ENCODE data around the gene BTBD8. TPM values are rescaled to one million over a fixed set of nuclear protein-coding genes. Genes with fewer than 3 reads are reported as not detected.

BTBD8 gene
- total RNA-seq, 8 experiments from 2014 or later: 2.4 to 56.1 (median 13.4) TPM

DNA sequence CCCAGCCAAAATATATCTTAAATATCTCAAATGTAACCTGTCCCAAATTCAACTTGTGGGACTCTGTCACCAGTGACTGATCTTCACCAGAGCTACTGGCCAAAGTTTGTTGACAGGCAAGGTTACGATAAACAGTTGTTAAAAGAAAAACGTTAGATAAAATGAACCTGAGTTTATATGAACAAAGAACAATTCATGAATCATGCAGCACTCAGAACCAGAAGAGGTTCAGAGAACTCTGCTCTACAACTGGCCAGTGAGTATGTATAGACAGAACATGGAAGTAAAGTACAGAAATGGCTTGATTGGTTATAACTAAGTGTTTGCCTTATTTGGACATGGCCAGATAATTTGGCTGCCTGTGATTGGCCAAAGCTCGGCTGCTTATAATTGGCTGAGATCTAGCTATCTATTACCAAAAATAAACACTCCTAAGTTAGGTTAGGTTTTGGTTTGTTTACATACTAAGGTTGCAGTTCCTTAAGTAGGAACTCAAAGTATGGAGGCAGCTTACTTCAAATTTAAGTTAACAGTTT is 25.5 kb downstream of the BTBD8 start:
- no peaks in the 10 kb centered on the region for H3K4me1 ChIP-seq (replicated peaks in 1 of 2)
- 83 to 100% (median 96%) methylated on average over 1 to 3 of the region's 3 CpGs; no CpG with 5 or more reads in 2 of the 10 experiments for WGBS, 10 experiments
- in situ Hi-C loops (cut with MboI; ENCODE audit: low pct_unique_long_range_greater_than_20kb in 2 of 9, low sequenced_read_pairs in 9 of 9, unreplicated experiment in 9 of 9): no loop called here
- no peak overlapping the region for H3K4me3 ChIP-seq
- no peak for ATAC-seq (replicated peaks in 6 of 8)
- no peak overlapping the region for H3K27ac ChIP-seq

DNA sequence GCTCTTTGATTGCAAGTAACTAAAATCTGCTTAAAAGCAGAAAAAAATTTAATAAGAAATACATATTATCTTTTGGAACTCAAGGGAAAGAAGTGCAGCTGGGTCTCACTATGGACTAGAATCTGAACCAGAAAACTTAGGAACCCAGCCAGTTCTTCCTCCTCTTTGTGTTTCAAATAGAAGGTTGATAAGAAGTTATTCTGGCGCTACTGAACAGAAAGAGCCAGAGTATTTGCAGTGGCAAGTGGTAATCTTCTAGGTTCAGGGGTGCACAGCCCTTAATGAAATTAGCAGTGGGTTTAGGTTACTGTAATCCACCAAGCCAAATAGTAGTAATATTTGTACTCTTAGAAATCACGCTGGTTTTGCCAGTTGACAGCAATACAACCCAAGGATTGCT is 28.5 kb downstream of the BTBD8 start:
- 80 to 100% (median 98%) methylated on average over 1 to 2 of the region's 2 CpGs for WGBS, 10 experiments
- ATAC-seq (replicated peaks in 6 of 8): no peak
- Histone ChIP-seq H3K27ac (no peak overlapping the region), H3K4me1 (replicated peaks in 1 of 2) (no peaks in the 10 kb centered on the region), H3K4me3 (no peak overlapping the region)
- in situ Hi-C loops (cut with MboI; ENCODE audit: low pct_unique_long_range_greater_than_20kb in 2 of 9, low sequenced_read_pairs in 9 of 9, unreplicated experiment in 9 of 9): no loop called here

DNA sequence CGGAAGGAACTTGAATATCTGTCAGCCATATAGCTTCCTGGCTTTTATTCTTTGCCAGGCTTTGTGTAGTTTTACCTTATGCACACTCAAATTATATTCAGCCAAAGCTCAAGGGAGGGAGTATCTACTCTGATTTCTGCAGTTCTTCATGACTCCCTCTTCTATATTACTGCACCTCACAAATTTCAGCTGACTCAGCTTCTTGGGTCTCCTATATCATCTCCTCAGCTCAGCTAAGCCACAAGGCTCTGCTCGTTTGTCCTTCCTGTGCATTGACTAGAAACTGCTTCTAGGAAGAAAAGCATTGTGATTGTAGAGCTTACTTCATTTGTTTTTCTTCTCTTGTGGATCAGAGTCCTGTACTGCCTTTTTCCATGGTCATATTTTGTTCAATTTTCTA is 37.4 kb downstream of the BTBD8 start:
- Histone ChIP-seq H3K4me1 (replicated peaks in 1 of 2) (no peaks in the 10 kb centered on the region), H3K4me3 (no peak overlapping the region), H3K27ac (no peak overlapping the region)
- in situ Hi-C loops (cut with MboI; ENCODE audit: low pct_unique_long_range_greater_than_20kb in 2 of 9, low sequenced_read_pairs in 9 of 9, unreplicated experiment in 9 of 9): no loop called here
- ATAC-seq (replicated peaks in 6 of 8): no peak
- WGBS, 10 experiments: 17 to 100% (median 55%) methylated on average over 1 to 2 of the region's 2 CpGs

DNA sequence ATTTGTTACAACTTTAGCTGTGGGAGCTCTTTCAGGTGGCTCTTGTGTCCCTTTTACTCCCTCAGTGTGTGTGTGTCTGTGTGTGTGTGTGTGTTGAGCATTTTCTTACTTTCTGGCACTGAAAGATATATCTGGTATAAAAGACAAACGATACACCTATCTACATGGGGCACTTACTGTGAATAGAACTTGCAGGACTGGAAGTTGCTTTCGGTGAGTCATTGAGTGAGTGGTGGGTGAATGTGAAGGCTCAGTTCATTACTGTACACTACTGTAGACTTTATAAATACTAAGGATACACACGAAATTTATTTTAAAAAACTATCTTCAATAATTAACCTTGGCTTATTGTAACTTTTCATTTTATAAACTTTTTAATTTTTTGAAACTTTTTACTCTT is 38.7 kb downstream of the BTBD8 start:
- no peak overlapping the region for H3K27ac ChIP-seq
- ATAC-seq (replicated peaks in 6 of 8): no peak
- H3K4me1 ChIP-seq (replicated peaks in 1 of 2): no peaks in the 10 kb centered on the region
- in situ Hi-C loops (cut with MboI; ENCODE audit: low pct_unique_long_range_greater_than_20kb in 2 of 9, low sequenced_read_pairs in 9 of 9, unreplicated experiment in 9 of 9): no loop called here
- H3K4me3 ChIP-seq: no peak overlapping the region
- 25 to 87% (median 52%) methylated on average over 2 to 3 of the region's 3 CpGs; no CpG with 5 or more reads in 1 of the 10 experiments for WGBS, 10 experiments

DNA sequence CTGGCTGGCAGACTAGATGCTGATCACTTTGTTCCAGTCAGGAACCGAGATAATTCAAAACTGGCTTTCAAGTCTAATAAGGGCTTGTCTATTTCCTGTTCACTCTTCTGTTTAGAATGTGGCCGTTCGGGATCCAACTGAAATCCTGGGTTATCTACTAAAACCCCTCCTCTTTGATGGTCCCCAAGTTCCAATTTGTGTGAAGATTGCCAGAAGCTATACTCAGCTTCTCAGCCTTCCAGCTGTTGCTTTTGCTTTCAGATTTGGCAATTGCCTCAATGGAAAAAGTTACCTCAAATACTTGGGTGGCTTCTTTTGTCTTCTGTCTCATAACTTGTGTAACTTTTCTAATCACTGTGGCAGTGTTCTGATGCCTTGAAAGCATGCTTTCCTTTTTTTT is 43.7 kb downstream of the BTBD8 start:
- Histone ChIP-seq H3K4me1 (replicated peaks in 1 of 2) (no peaks in the 10 kb centered on the region), H3K27ac (no peak overlapping the region), H3K4me3 (no peak overlapping the region)
- no peak for ATAC-seq (replicated peaks in 6 of 8)
- in situ Hi-C loops (cut with MboI; ENCODE audit: low pct_unique_long_range_greater_than_20kb in 2 of 9, low sequenced_read_pairs in 9 of 9, unreplicated experiment in 9 of 9): no loop called here
- 0 to 100% (median 89%) methylated on average over 2 to 3 of the region's 3 CpGs; no CpG with 5 or more reads in 2 of the 10 experiments for WGBS, 10 experiments

DNA sequence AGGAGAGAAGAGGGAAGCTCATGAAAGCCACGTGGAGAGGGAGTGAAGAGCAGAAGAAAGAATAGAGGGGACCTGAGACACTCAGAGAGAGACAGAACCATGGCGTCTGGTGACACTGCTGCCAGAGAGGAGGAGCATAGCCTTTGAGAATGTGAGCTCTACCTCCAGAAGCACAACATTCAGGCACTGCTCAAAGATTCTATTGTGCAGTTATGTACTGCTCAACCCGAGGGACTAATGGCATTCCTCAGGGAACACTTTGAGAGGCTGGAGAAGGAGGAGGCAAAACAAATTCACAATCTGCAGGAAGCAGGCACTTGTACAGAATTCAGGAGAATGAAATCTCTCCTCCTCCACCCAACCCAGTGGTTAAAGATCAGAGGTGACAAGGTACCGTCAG is 45.1 kb downstream of the BTBD8 start:
- no peak overlapping the region for H3K27ac ChIP-seq
- WGBS, 10 experiments: 0 to 71% (median 53%) methylated on average over 1 to 4 of the region's 4 CpGs; no CpG with 5 or more reads in 1 of the 10 experiments
- ATAC-seq (replicated peaks in 6 of 8): peak in 2 of 8 experiments; percentile 24 to 36
- H3K4me1 ChIP-seq (replicated peaks in 1 of 2): no peaks in the 10 kb centered on the region
- in situ Hi-C loops (cut with MboI; ENCODE audit: low pct_unique_long_range_greater_than_20kb in 2 of 9, low sequenced_read_pairs in 9 of 9, unreplicated experiment in 9 of 9): no loop called here
- H3K4me3 ChIP-seq: no peak overlapping the region

DNA sequence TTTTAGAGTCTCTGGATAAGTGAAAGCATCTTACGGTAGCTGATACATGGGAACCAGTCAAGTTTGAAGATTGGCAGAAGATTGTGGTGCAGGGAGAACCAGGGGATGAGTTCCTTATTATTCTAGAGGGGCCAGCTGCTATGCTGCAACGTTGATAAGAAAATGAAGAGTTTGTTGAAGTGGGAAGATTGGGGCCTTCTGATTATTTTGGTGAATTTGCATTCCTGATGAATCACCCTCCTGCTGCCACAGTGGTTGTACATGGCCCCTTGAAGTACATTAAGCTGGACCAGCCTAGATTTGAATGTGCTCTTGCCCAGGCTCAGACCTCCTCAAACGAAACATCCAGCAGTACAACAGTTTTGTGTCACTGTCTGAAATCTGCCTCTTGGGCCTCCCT is 45.9 kb downstream of the BTBD8 start:
- in situ Hi-C loops (cut with MboI; ENCODE audit: low pct_unique_long_range_greater_than_20kb in 2 of 9, low sequenced_read_pairs in 9 of 9, unreplicated experiment in 9 of 9): no loop called here
- no peak overlapping the region for H3K27ac ChIP-seq
- H3K4me3 ChIP-seq: no peak overlapping the region
- 0 to 100% (median 80%) methylated on average over 1 to 3 of the region's 3 CpGs; no CpG with 5 or more reads in 1 of the 10 experiments for WGBS, 10 experiments
- no peaks in the 10 kb centered on the region for H3K4me1 ChIP-seq (replicated peaks in 1 of 2)
- no peak for ATAC-seq (replicated peaks in 6 of 8)

DNA sequence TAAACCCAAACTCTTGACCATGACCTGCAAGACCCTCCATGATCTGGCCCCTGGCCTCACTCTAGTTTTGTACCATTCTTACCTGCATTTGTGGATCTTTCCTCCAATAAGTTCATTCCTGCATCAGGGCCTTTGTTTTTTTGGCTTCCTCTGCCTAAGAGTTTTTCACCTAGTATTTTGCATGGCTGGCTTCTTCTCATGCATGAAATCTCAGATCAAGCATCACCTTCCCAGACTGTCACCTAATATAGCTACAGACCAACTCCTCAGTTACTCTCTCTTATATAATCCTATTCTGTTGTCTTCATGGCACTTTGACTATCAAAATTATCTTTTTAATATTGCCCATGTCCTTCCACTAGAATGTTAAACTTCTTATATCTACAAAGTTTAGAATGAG is 54.2 kb downstream of the BTBD8 start:
- Histone ChIP-seq H3K4me3 (no peak overlapping the region), H3K4me1 (replicated peaks in 1 of 2) (no peaks in the 10 kb centered on the region), H3K27ac (no peak overlapping the region)
- no peak for ATAC-seq (replicated peaks in 6 of 8)
- in situ Hi-C loops (cut with MboI; ENCODE audit: low pct_unique_long_range_greater_than_20kb in 2 of 9, low sequenced_read_pairs in 9 of 9, unreplicated experiment in 9 of 9): no loop called here

DNA sequence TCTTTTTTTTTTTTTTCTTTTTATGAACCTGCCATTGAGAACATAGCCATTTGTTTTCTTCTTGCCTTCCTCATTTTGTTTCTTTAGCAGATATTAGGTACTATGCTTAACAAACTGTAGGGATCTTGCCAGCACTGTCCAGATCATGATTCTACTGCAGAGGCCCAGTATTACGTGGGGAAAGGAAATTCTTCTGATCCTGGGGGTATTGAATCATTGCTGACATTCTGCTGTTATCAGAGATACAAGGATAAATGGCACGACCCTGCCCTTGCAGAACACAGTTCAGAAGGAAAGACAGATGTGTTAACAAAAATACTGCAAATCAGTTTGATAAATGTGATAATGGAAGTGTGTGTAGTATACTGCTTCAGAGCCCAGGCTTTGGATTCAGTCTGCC is 56.2 kb downstream of the BTBD8 start:
- in situ Hi-C loops (cut with MboI; ENCODE audit: low pct_unique_long_range_greater_than_20kb in 2 of 9, low sequenced_read_pairs in 9 of 9, unreplicated experiment in 9 of 9): no loop called here
- H3K4me1 ChIP-seq (replicated peaks in 1 of 2): no peaks in the 10 kb centered on the region
- 17 to 94% (median 50%) methylated on average over 1 to 2 of the region's 2 CpGs; no CpG with 5 or more reads in 1 of the 10 experiments for WGBS, 10 experiments
- H3K27ac ChIP-seq: no peak overlapping the region
- no peak overlapping the region for H3K4me3 ChIP-seq
- no peak for ATAC-seq (replicated peaks in 6 of 8)

DNA sequence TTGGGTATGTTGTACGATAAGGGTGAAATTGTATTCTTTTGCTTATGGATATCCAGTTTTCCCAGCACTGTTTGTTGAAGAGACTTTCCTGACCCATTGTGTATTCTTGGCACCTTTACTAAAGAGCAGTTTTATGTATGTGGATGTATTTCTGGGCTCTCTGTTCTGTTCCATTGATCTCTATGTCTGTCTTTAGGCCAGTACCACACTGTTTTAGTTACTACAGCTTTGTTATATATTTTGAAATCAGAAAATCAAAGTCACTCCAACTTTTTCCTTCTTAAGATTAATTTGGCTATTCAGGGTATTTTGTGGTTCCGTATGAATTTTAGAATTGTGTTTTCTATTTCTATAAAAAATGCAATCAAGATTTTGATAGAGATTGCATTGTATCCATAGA is 74.8 kb downstream of the BTBD8 start:
- Histone ChIP-seq H3K27ac (no peak overlapping the region), H3K4me3 (no peak overlapping the region), H3K4me1 (replicated peaks in 1 of 2) (no peaks in the 10 kb centered on the region)
- ATAC-seq (replicated peaks in 6 of 8): no peak
- in situ Hi-C loops (cut with MboI; ENCODE audit: low pct_unique_long_range_greater_than_20kb in 2 of 9, low sequenced_read_pairs in 9 of 9, unreplicated experiment in 9 of 9): no loop called here
- WGBS, 10 experiments: 38 to 100% (median 78%) methylated on average over 1 to 2 of the region's 2 CpGs

DNA sequence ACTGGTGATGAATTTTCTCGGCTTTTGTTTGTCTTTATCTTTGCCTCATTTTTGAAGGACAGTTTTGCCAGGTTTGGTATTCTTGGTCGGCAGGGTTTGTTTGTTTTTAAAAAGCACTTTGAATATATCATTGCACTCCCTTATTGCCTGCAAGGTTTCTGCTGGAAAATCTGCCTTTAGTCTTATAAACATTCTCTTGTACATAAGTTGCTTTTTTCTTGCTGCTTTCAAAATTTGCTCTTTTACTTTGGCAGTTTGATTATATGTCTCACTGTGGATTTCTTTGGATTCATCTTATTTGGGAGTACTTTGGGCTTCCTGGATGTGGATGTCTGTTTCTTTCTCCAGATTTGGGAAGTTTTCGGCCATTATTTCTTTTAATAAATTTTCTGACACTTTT is 79.4 kb downstream of the BTBD8 start:
- no peak overlapping the region for H3K4me3 ChIP-seq
- in situ Hi-C loops (cut with MboI; ENCODE audit: low pct_unique_long_range_greater_than_20kb in 2 of 9, low sequenced_read_pairs in 9 of 9, unreplicated experiment in 9 of 9): no loop called here
- no peak overlapping the region for H3K27ac ChIP-seq
- WGBS, 10 experiments: 38 to 90% (median 74%) methylated on average over 2 to 3 of the region's 3 CpGs
- no peaks in the 10 kb centered on the region for H3K4me1 ChIP-seq (replicated peaks in 1 of 2)
- ATAC-seq (replicated peaks in 6 of 8): no peak

DNA sequence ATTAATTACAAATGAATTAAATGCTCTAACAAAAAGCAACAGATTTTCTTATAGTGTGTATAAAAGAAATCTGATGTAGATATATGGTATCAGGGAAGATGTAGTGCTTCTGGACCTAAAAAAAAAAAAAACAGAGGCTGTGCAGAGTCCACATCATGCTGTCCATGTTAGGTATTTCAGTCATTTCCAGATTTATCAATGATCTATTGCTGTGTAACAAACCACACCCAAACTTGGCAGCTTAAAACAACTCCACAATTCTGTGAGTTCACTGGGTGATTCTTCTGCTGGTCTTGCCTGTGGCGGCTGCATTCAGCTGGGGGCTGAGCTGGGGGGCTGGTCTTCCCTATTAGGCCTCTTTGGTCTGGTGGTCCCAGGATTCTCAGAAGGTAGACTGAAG is 85.2 kb downstream of the BTBD8 start:
- in situ Hi-C loops (cut with MboI; ENCODE audit: low pct_unique_long_range_greater_than_20kb in 2 of 9, low sequenced_read_pairs in 9 of 9, unreplicated experiment in 9 of 9): no loop called here
- ATAC-seq (replicated peaks in 6 of 8): peak in 2 of 8 experiments; percentile 73 to 76
- peaks cover 2 to 12% of the 10 kb centered on the region in 2 donors for H3K4me1 ChIP-seq (replicated peaks in 1 of 2)
- no peak overlapping the region for H3K27ac ChIP-seq
- no peak overlapping the region for H3K4me3 ChIP-seq
- WGBS, 10 experiments: 40 to 100% (median 100%) methylated on average over 1 of the region's 1 CpG; no CpG with 5 or more reads in 5 of the 10 experiments

DNA sequence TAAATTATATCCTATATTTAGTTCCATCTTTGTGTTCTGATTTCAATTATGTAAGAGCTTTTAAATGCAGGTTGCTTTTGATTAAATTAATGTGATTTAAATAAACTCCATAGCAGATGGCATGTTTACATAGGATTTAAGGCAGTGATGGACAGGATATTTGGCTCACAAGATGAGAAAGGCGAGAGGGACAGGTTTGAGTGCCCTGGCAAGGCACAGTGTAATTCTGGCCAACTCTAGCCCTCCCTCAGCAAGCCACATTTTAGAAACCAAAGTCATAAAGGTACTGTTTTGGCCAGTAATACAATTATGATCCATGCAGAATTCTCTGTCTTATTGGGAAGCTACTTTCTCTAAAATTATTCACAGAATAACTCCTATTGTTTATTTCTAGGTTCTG is 87.0 kb downstream of the BTBD8 start:
- Histone ChIP-seq H3K4me1 (replicated peaks in 1 of 2) (peaks cover 2 to 12% of the 10 kb centered on the region in 2 donors), H3K27ac (no peak overlapping the region), H3K4me3 (no peak overlapping the region)
- 58 to 100% (median 100%) methylated on average over 1 of the region's 1 CpG; no CpG with 5 or more reads in 3 of the 10 experiments for WGBS, 10 experiments
- in situ Hi-C loops (cut with MboI; ENCODE audit: low pct_unique_long_range_greater_than_20kb in 2 of 9, low sequenced_read_pairs in 9 of 9, unreplicated experiment in 9 of 9): no loop called here
- no peak for ATAC-seq (replicated peaks in 6 of 8)

DNA sequence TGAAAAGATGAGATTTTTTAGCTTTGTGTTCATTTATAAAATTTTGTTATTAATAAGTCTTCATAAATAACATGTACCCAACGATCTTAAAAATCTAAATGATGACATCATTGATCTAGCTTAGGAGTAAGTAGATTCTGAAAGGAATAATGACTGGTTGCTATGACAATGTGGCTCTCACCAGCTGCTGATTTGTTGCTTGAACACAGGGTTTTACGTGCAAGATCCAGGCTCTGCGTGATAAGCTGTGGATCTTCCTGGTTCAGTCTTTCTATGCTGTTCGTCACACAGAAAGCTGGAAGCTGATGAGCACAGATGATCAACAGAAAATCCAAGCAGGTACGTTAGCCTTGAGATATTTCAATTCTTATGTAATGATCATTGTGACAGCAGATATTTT is 88.5 kb downstream of the BTBD8 start:
- in situ Hi-C loops (cut with MboI; ENCODE audit: low pct_unique_long_range_greater_than_20kb in 2 of 9, low sequenced_read_pairs in 9 of 9, unreplicated experiment in 9 of 9): no loop called here
- peak in 5 of 8 experiments; percentile 99 to 100 (median 100) for ATAC-seq (replicated peaks in 6 of 8)
- peak overlapping the region; percentile 30 to 46 (median 42) for H3K4me3 ChIP-seq
- peak overlapping the region; percentile 29 to 72 for H3K27ac ChIP-seq
- WGBS, 10 experiments: 15 to 76% (median 26%) methylated on average over 2 to 5 of the region's 5 CpGs; no CpG with 5 or more reads in 1 of the 10 experiments
- peaks cover 2 to 12% of the 10 kb centered on the region in 2 donors for H3K4me1 ChIP-seq (replicated peaks in 1 of 2)

Data from motor neuron (in vitro differentiated cells).